ENCODE data around the gene HNF1A.

HNF1A gene

GRCh38 chr12:120979862-120980696, 1.7 kb downstream of the HNF1A start:
- no peak overlapping the region for H3K9ac ChIP-seq (ENCODE audit: low read depth, low read length)
- H3K27ac ChIP-seq (ENCODE audit: low read depth, low read length): no peak overlapping the region
- no peaks in the 10 kb centered on the region for H3K27me3 ChIP-seq (ENCODE audit: insufficient read depth, low read length)
- H3K4me1 ChIP-seq (ENCODE audit: insufficient read depth, low read length): 0 out of 2 replicates have a peak, but pooled peaks cover 5% of the 10 kb centered on the region
- H3K4me3 ChIP-seq (ENCODE audit: low read length): no peak overlapping the region
- H3K36me3 ChIP-seq (ENCODE audit: insufficient read depth, low read length): no peaks in the 10 kb centered on the region
- WGBS: 80% methylated on average over 11 of the region's 11 CpGs
- H3K9me3 ChIP-seq (ENCODE audit: insufficient read depth, low read depth, low read length): no peaks in the 10 kb centered on the region

DNA sequence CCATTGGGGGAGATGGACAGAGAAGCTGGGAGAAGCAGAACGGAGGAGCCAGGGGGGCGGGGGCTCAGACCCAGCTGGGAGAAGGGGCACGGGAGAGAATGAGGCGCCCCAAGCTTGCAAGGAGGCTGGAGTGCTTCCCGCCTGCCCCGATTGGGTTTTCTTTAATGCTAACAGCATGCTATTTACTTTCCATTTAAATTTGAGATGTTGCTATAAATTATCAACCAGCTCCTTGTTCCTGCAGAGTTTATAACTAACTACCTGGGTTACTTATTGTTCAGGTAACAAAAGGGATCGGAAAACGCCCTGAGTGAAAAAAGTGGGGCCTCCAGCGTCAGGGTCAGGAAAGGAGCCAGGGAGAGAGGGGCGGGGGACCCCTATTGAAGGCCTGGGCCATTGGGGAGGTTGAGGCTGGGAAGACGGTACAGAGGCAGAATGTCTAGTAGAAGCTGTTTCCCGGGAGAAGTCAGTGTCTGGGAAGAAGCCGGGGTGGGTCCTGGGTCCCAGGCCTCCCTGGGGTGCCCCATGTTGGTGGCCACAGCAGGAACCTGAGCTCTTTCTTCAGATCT, 2.5 kb downstream of the HNF1A start:
- no peak overlapping the region for H3K9ac ChIP-seq (ENCODE audit: low read depth, low read length)
- H3K9me3 ChIP-seq (ENCODE audit: insufficient read depth, low read depth, low read length): no peaks in the 10 kb centered on the region
- H3K36me3 ChIP-seq (ENCODE audit: insufficient read depth, low read length): no peaks in the 10 kb centered on the region
- H3K4me3 ChIP-seq (ENCODE audit: low read length): no peak overlapping the region
- 0 out of 2 replicates have a peak, but pooled peaks cover 5% of the 10 kb centered on the region for H3K4me1 ChIP-seq (ENCODE audit: insufficient read depth, low read length)
- no peaks in the 10 kb centered on the region for H3K27me3 ChIP-seq (ENCODE audit: insufficient read depth, low read length)
- no peak overlapping the region for H3K27ac ChIP-seq (ENCODE audit: low read depth, low read length)
- WGBS: 82% methylated on average over 11 of the region's 13 CpGs

DNA sequence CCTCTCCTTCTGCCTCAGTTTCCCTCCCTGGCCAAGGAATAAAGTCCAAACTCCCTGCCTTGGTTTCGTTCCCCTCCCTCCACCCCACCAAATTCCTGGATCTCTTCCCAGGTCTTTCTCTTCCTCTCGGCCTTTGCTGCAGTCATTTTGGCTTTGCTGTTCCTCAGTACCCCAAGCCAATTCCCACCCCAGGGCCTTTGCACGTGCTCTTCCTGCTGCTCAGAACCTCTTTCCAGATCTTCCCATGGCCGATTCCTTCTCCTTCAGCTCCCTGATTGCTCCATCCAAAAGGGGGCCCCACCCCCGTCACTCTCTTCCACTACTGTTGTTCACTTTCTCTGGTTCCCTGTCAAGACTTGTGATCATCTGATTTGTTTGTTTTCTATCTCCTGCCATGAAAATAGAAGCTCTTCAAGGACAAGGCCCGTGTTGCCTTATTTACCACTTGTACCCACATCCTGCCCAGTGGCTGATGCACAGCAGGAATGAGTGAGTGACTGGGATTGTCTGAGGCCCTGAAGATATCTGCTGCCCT, 3.1 kb downstream of the HNF1A start:
- 89% methylated on average over 6 of the region's 6 CpGs for WGBS
- Histone ChIP-seq H3K9ac (ENCODE audit: low read depth, low read length) (no peak overlapping the region), H3K4me3 (ENCODE audit: low read length) (no peak overlapping the region), H3K27me3 (ENCODE audit: insufficient read depth, low read length) (no peaks in the 10 kb centered on the region), H3K9me3 (ENCODE audit: insufficient read depth, low read depth, low read length) (no peaks in the 10 kb centered on the region), H3K4me1 (ENCODE audit: insufficient read depth, low read length) (0 out of 2 replicates have a peak, but pooled peaks cover 5% of the 10 kb centered on the region), H3K27ac (ENCODE audit: low read depth, low read length) (no peak overlapping the region), H3K36me3 (ENCODE audit: insufficient read depth, low read length) (no peaks in the 10 kb centered on the region)

GRCh38 chr12:120982659-120983058, 4.3 kb downstream of the HNF1A start:
- no peak overlapping the region for H3K4me3 ChIP-seq (ENCODE audit: low read length)
- H3K27me3 ChIP-seq (ENCODE audit: insufficient read depth, low read length): no peaks in the 10 kb centered on the region
- H3K4me1 ChIP-seq (ENCODE audit: insufficient read depth, low read length): 0 out of 2 replicates have a peak, but pooled peaks cover 5% of the 10 kb centered on the region
- H3K9ac ChIP-seq (ENCODE audit: low read depth, low read length): no peak overlapping the region
- WGBS: 86% methylated on average over 7 of the region's 7 CpGs
- H3K9me3 ChIP-seq (ENCODE audit: insufficient read depth, low read depth, low read length): no peaks in the 10 kb centered on the region
- H3K36me3 ChIP-seq (ENCODE audit: insufficient read depth, low read length): no peaks in the 10 kb centered on the region
- no peak overlapping the region for H3K27ac ChIP-seq (ENCODE audit: low read depth, low read length)

DNA sequence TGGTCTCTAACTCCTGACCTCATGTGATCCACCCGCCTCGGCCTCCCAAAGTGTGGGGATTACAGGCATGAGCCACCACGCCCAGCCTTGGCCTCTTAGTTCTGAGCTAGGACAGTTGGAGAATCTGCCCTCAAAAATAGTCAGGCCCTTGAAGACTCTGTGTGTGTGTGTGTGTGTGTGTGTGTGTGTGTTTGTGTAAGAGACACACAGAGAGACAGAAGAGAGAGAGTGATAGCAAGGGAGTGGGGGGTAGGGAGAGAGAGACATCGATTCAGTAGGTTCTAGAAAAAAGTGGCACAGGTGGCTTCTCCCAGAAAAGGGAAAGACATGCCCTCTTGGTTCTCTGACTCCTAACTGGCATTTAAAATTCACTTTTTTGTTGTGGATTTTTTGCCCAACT, 5.4 kb downstream of the HNF1A start:
- WGBS: 96% methylated on average over 4 of the region's 4 CpGs
- Histone ChIP-seq H3K9me3 (ENCODE audit: insufficient read depth, low read depth, low read length) (no peaks in the 10 kb centered on the region), H3K27ac (ENCODE audit: low read depth, low read length) (no peak overlapping the region), H3K4me3 (ENCODE audit: low read length) (no peak overlapping the region), H3K4me1 (ENCODE audit: insufficient read depth, low read length) (0 out of 2 replicates have a peak, but pooled peaks cover 5% of the 10 kb centered on the region), H3K27me3 (ENCODE audit: insufficient read depth, low read length) (no peaks in the 10 kb centered on the region), H3K9ac (ENCODE audit: low read depth, low read length) (no peak overlapping the region), H3K36me3 (ENCODE audit: insufficient read depth, low read length) (no peaks in the 10 kb centered on the region)

GRCh38 chr12:120984351-120984898, 6.1 kb downstream of the HNF1A start:
- Histone ChIP-seq H3K27ac (ENCODE audit: low read depth, low read length) (no peak overlapping the region), H3K9me3 (ENCODE audit: insufficient read depth, low read depth, low read length) (no peaks in the 10 kb centered on the region), H3K36me3 (ENCODE audit: insufficient read depth, low read length) (no peaks in the 10 kb centered on the region), H3K4me3 (ENCODE audit: low read length) (no peak overlapping the region), H3K27me3 (ENCODE audit: insufficient read depth, low read length) (no peaks in the 10 kb centered on the region), H3K4me1 (ENCODE audit: insufficient read depth, low read length) (0 out of 2 replicates have a peak, but pooled peaks cover 5% of the 10 kb centered on the region), H3K9ac (ENCODE audit: low read depth, low read length) (no peak overlapping the region)
- 88% methylated on average over 3 of the region's 3 CpGs for WGBS

- Histone ChIP-seq H3K9ac (ENCODE audit: low read depth, low read length) (no peak overlapping the region), H3K4me3 (ENCODE audit: low read length) (no peak overlapping the region), H3K27ac (ENCODE audit: low read depth, low read length) (no peak overlapping the region), H3K27me3 (ENCODE audit: insufficient read depth, low read length) (no peaks in the 10 kb centered on the region), H3K4me1 (ENCODE audit: insufficient read depth, low read length) (0 out of 2 replicates have a peak, but pooled peaks cover 5% of the 10 kb centered on the region), H3K9me3 (ENCODE audit: insufficient read depth, low read depth, low read length) (no peaks in the 10 kb centered on the region), H3K36me3 (ENCODE audit: insufficient read depth, low read length) (no peaks in the 10 kb centered on the region)
- 83% methylated on average over 4 of the region's 4 CpGs for WGBS
Observed at GRCh38 chr12:120988234-120988633, 9.9 kb downstream of the HNF1A start.

DNA sequence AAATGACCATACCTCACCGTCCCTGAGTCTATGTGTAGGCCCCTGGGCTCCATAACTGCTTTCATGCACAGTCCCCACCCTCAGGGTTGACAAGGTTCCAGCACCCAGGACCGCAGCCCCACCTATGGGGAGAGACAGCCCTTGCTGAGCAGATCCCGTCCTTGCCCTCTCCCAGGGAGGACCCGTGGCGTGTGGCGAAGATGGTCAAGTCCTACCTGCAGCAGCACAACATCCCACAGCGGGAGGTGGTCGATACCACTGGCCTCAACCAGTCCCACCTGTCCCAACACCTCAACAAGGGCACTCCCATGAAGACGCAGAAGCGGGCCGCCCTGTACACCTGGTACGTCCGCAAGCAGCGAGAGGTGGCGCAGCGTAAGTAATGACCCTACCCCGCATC, 10.3 kb downstream of the HNF1A start:
- Histone ChIP-seq H3K9ac (ENCODE audit: low read depth, low read length) (no peak overlapping the region), H3K4me1 (ENCODE audit: insufficient read depth, low read length) (0 out of 2 replicates have a peak, but pooled peaks cover 5% of the 10 kb centered on the region), H3K27me3 (ENCODE audit: insufficient read depth, low read length) (no peaks in the 10 kb centered on the region), H3K36me3 (ENCODE audit: insufficient read depth, low read length) (no peaks in the 10 kb centered on the region), H3K4me3 (ENCODE audit: low read length) (no peak overlapping the region), H3K9me3 (ENCODE audit: insufficient read depth, low read depth, low read length) (no peaks in the 10 kb centered on the region), H3K27ac (ENCODE audit: low read depth, low read length) (no peak overlapping the region)
- 93% methylated on average over 17 of the region's 17 CpGs for WGBS

DNA sequence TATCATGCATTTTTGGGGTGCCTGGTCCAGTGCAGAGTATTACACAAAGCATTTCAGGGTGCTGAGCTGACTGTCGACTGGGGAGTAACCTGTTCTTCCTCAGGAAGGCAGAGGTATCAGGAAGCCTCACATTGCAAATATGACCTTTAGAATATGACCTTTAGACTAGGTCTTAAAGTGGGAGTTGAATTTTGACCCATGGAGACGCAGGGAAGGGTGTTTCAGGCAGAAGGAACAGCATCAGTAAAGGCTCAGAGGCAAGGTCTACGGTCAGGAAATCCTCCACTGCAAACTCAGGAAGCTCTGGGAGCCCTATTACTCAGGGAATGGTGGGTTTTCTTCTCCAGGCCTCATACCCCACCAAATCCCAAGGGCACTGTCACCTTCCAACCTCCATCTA, 11.3 kb downstream of the HNF1A start:
- Histone ChIP-seq H3K4me3 (ENCODE audit: low read length) (no peak overlapping the region), H3K9me3 (ENCODE audit: insufficient read depth, low read depth, low read length) (no peaks in the 10 kb centered on the region), H3K27ac (ENCODE audit: low read depth, low read length) (no peak overlapping the region), H3K27me3 (ENCODE audit: insufficient read depth, low read length) (no peaks in the 10 kb centered on the region), H3K36me3 (ENCODE audit: insufficient read depth, low read length) (no peaks in the 10 kb centered on the region), H3K9ac (ENCODE audit: low read depth, low read length) (no peak overlapping the region), H3K4me1 (ENCODE audit: insufficient read depth, low read length) (no peaks in the 10 kb centered on the region)
- 90% methylated on average over 3 of the region's 3 CpGs for WGBS

- Histone ChIP-seq H3K4me3 (ENCODE audit: low read length) (no peak overlapping the region), H3K27me3 (ENCODE audit: insufficient read depth, low read length) (no peaks in the 10 kb centered on the region), H3K36me3 (ENCODE audit: insufficient read depth, low read length) (no peaks in the 10 kb centered on the region), H3K9ac (ENCODE audit: low read depth, low read length) (no peak overlapping the region), H3K9me3 (ENCODE audit: insufficient read depth, low read depth, low read length) (no peaks in the 10 kb centered on the region), H3K4me1 (ENCODE audit: insufficient read depth, low read length) (no peaks in the 10 kb centered on the region), H3K27ac (ENCODE audit: low read depth, low read length) (no peak overlapping the region)
- WGBS: 83% methylated on average over 2 of the region's 2 CpGs
Observed at GRCh38 chr12:120990487-120991055, 12.2 kb downstream of the HNF1A start.

- Histone ChIP-seq H3K27me3 (ENCODE audit: insufficient read depth, low read length) (no peaks in the 10 kb centered on the region), H3K9ac (ENCODE audit: low read depth, low read length) (no peak overlapping the region), H3K4me3 (ENCODE audit: low read length) (no peak overlapping the region), H3K9me3 (ENCODE audit: insufficient read depth, low read depth, low read length) (no peaks in the 10 kb centered on the region), H3K4me1 (ENCODE audit: insufficient read depth, low read length) (no peaks in the 10 kb centered on the region), H3K27ac (ENCODE audit: low read depth, low read length) (no peak overlapping the region), H3K36me3 (ENCODE audit: insufficient read depth, low read length) (no peaks in the 10 kb centered on the region)
Observed at GRCh38 chr12:120991965-120992364, 13.6 kb downstream of the HNF1A start.
